Measurements from ENCODE around the gene CRELD1. TPM values are rescaled to one million over a fixed set of nuclear protein-coding genes. Genes with fewer than 3 reads are reported as not detected.

CRELD1 gene
- total and polyA plus RNA-seq, 4 donors: 28.0 to 60.1 (median 41.7) TPM

- DNase-seq: no peak
- Histone ChIP-seq H3K9ac (ENCODE audit: insufficient read depth in 1 of 2, low read length in 2 of 2) (no peak overlapping the region), H3K27ac (ENCODE audit: low read depth in 1 of 2, low read length in 1 of 2) (no peak overlapping the region), H3K4me1 (ENCODE audit: control insufficient read depth in 5 of 5, insufficient read depth in 5 of 5, low read length in 5 of 5) (peaks cover 0 to 11% (median 0%) of the 10 kb centered on the region in 5 donors), H3K4me3 (no peak overlapping the region), H3K36me3 (ENCODE audit: control insufficient read depth in 4 of 4, insufficient read depth in 4 of 4, low read length in 4 of 4) (peaks cover 0 to 20% (median 4%) of the 10 kb centered on the region in 4 donors), H3K27me3 (ENCODE audit: control insufficient read depth in 3 of 3, insufficient read depth in 3 of 3, low read length in 2 of 3) (no peaks in the 10 kb centered on the region), H3K9me3 (ENCODE audit: control insufficient read depth in 4 of 4, insufficient read depth in 3 of 4, low read length in 3 of 4) (no peaks in the 10 kb centered on the region)
- TF ChIP-seq CTCF (IDR thresholded peaks at IDR 0.05; ENCODE audit: control extremely low read depth, extremely low read depth): no peak
- WGBS, 2 donors: 87 to 89% methylated on average over 10 of the region's 10 CpGs
- no peak for ATAC-seq (ENCODE audit: insufficient read depth, low FRiP score)
Measured at GRCh38 chr3:9945358-9945757, 11.7 kb downstream of the CRELD1 start.

GRCh38 chr3:9946112-9947024 is 12.7 kb downstream of the CRELD1 start:
- H3K27ac ChIP-seq (ENCODE audit: low read depth in 1 of 2, low read length in 1 of 2): peak overlapping the region; percentile 17 to 87
- 14 to 39% methylated on average over 89 to 90 of the region's 90 CpGs for WGBS, 2 donors
- H3K36me3 ChIP-seq (ENCODE audit: control insufficient read depth in 4 of 4, insufficient read depth in 4 of 4, low read length in 4 of 4): peaks cover 0 to 17% (median 0%) of the 10 kb centered on the region in 4 donors
- peak overlapping the region; percentile 25 to 40 for H3K9ac ChIP-seq (ENCODE audit: insufficient read depth in 1 of 2, low read length in 2 of 2)
- H3K27me3 ChIP-seq (ENCODE audit: control insufficient read depth in 3 of 3, insufficient read depth in 3 of 3, low read length in 2 of 3): no peaks in the 10 kb centered on the region
- DNase-seq: peak; percentile 81 to 94 (median 88)
- ATAC-seq (ENCODE audit: insufficient read depth, low FRiP score): peak; percentile 87
- peak; percentile 81 for TF ChIP-seq CTCF (IDR thresholded peaks at IDR 0.05; ENCODE audit: control extremely low read depth, extremely low read depth)
- peak overlapping the region; percentile 49 for H3K4me3 ChIP-seq
- peaks cover 0 to 13% (median 4%) of the 10 kb centered on the region in 5 donors for H3K4me1 ChIP-seq (ENCODE audit: control insufficient read depth in 5 of 5, insufficient read depth in 5 of 5, low read length in 5 of 5)
- no peaks in the 10 kb centered on the region for H3K9me3 ChIP-seq (ENCODE audit: control insufficient read depth in 4 of 4, insufficient read depth in 3 of 4, low read length in 3 of 4)

GRCh38 chr3:9947025-9947995 is 13.7 kb downstream of the CRELD1 start:
- no peak overlapping the region for H3K9ac ChIP-seq (ENCODE audit: insufficient read depth in 1 of 2, low read length in 2 of 2)
- DNase-seq: peak; percentile 46 to 77 (median 70)
- peak overlapping the region in 1 of 2 donors; percentile 87 for H3K27ac ChIP-seq (ENCODE audit: low read depth in 1 of 2, low read length in 1 of 2)
- H3K9me3 ChIP-seq (ENCODE audit: control insufficient read depth in 4 of 4, insufficient read depth in 3 of 4, low read length in 3 of 4): no peaks in the 10 kb centered on the region
- peak overlapping the region; percentile 49 for H3K4me3 ChIP-seq
- H3K36me3 ChIP-seq (ENCODE audit: control insufficient read depth in 4 of 4, insufficient read depth in 4 of 4, low read length in 4 of 4): peaks cover 0 to 16% (median 0%) of the 10 kb centered on the region in 4 donors
- peak; percentile 86 for ATAC-seq (ENCODE audit: insufficient read depth, low FRiP score)
- 49 to 73% methylated on average over 86 of the region's 86 CpGs for WGBS, 2 donors
- TF ChIP-seq CTCF (IDR thresholded peaks at IDR 0.05; ENCODE audit: control extremely low read depth, extremely low read depth): peak; percentile 25
- H3K4me1 ChIP-seq (ENCODE audit: control insufficient read depth in 5 of 5, insufficient read depth in 5 of 5, low read length in 5 of 5): peaks cover 0 to 19% (median 4%) of the 10 kb centered on the region in 5 donors
- H3K27me3 ChIP-seq (ENCODE audit: control insufficient read depth in 3 of 3, insufficient read depth in 3 of 3, low read length in 2 of 3): no peaks in the 10 kb centered on the region

Data from lung (tissue), 12 donors.